ENCODE measurements around the gene KIAA0232.

The KIAA0232 gene

GRCh38 chr4:6802025-6802424 is 19.5 kb downstream of the KIAA0232 start:
- no peak for DNase-seq (ENCODE audit: low read depth)
- no peak overlapping the region for H3K4me3 ChIP-seq (ENCODE audit: low read length)
- no peak for TF ChIP-seq CTCF (conservative IDR thresholded peaks at IDR 0.05; ENCODE audit: low read length)

GRCh38 chr4:6802626-6803025 is 20.1 kb downstream of the KIAA0232 start:
- TF ChIP-seq CTCF (conservative IDR thresholded peaks at IDR 0.05; ENCODE audit: low read length) = no peak
- no peak for DNase-seq (ENCODE audit: low read depth)

GRCh38 chr4:6803246-6803645 is 20.7 kb downstream of the KIAA0232 start:
- no peak overlapping the region for H3K4me3 ChIP-seq (ENCODE audit: low read length)
- DNase-seq (ENCODE audit: low read depth) = no peak
- TF ChIP-seq CTCF (conservative IDR thresholded peaks at IDR 0.05; ENCODE audit: low read length) = no peak

More at GRCh38 chr4:6802626-6803025, 20.1 kb downstream of the KIAA0232 start:
- no peak overlapping the region for H3K4me3 ChIP-seq (ENCODE audit: low read length)

- no peak overlapping the region for H3K4me3 ChIP-seq (ENCODE audit: low read length)
- TF ChIP-seq CTCF (conservative IDR thresholded peaks at IDR 0.05; ENCODE audit: low read length) = no peak
- no peak for DNase-seq (ENCODE audit: low read depth)
Measured at GRCh38 chr4:6804082-6804752, 21.7 kb downstream of the KIAA0232 start.

- no peak for TF ChIP-seq CTCF (conservative IDR thresholded peaks at IDR 0.05; ENCODE audit: low read length)
- no peak for DNase-seq (ENCODE audit: low read depth)
- H3K4me3 ChIP-seq (ENCODE audit: low read length) = no peak overlapping the region
Measured at GRCh38 chr4:6806924-6807626, 24.5 kb downstream of the KIAA0232 start.

- no peak for TF ChIP-seq CTCF (conservative IDR thresholded peaks at IDR 0.05; ENCODE audit: low read length)
- H3K4me3 ChIP-seq (ENCODE audit: low read length) = no peak overlapping the region
- no peak for DNase-seq (ENCODE audit: low read depth)
Measured at GRCh38 chr4:6808259-6808658, 25.7 kb downstream of the KIAA0232 start.

GRCh38 chr4:6811165-6811564 is 28.6 kb downstream of the KIAA0232 start:
- DNase-seq (ENCODE audit: low read depth) = no peak
- no peak overlapping the region for H3K4me3 ChIP-seq (ENCODE audit: low read length)
- no peak for TF ChIP-seq CTCF (conservative IDR thresholded peaks at IDR 0.05; ENCODE audit: low read length)

Data from AG10803 (cell line).